Neural crest cell (in vitro differentiated cells): ENCODE results near the gene IRAK1. TPM values are rescaled to one million over a fixed set of nuclear protein-coding genes. Genes with fewer than 3 reads are reported as not detected.

ENCODE experiments used
- DNase-seq: peaks from one replicate; pipeline ENCODE4 v3.0.0; 2021; ENCODE audit warnings: low read depth, mixed read lengths, low spot score
- H3K27ac Mint-ChIP-seq: one replicate; pipeline ENCODE4 v1.8.0; 2021; ENCODE audit warnings: mild to moderate bottlenecking, mixed read lengths; ENCODE audit not compliant: unreplicated experiment
- H3K27me3 Mint-ChIP-seq: 2 replicates; pipeline ENCODE4 v1.8.0; 2021; ENCODE audit warnings: low read depth, mild to moderate bottlenecking, mixed read lengths
- H3K36me3 Mint-ChIP-seq: 2 replicates; pipeline ENCODE4 v1.8.0; 2021; ENCODE audit warnings: low read depth, mild to moderate bottlenecking, mixed read lengths
- H3K4me1 Mint-ChIP-seq: 2 replicates; pipeline ENCODE4 v1.8.0; 2021; ENCODE audit warnings: mixed read lengths
- H3K4me3 Mint-ChIP-seq: one replicate; pipeline ENCODE4 v1.8.0; 2021; ENCODE audit warnings: mild to moderate bottlenecking, mixed read lengths
- H3K9me3 Mint-ChIP-seq: 2 replicates; pipeline ENCODE4 v1.8.0; 2021; ENCODE audit warnings: mixed read lengths
- CTCF ChIP-seq: fragments of 200-600 bp; sonication (generic); conservative IDR thresholded peaks from 2 replicates; pipeline ENCODE4 v1.5.0; 2021; ENCODE audit warnings: antibody characterized with exemption, mild to moderate bottlenecking
- total RNA-seq: library from RNA; stranded (reverse); gene quantifications from 2 replicates; pipeline ENCODE4 v1.2.1, GENCODE V29; 2021

The IRAK1 gene
- total RNA-seq, 1 donor from 2014 or later: 127 TPM

GRCh38 chrX:154051201-154051810 is 31.6 kb upstream of the IRAK1 start:
- H3K9me3 Mint-ChIP-seq: no peaks in the 10 kb centered on the region
- no peak overlapping the region for H3K4me3 Mint-ChIP-seq
- H3K36me3 Mint-ChIP-seq: peaks cover 26% of the 10 kb centered on the region
- no peaks in the 10 kb centered on the region for H3K27me3 Mint-ChIP-seq
- DNase-seq: peak; percentile 65
- H3K27ac Mint-ChIP-seq: no peak overlapping the region
- TF ChIP-seq CTCF: peak; percentile 74
- H3K4me1 Mint-ChIP-seq: peaks cover 28% of the 10 kb centered on the region

- no peak for DNase-seq
- Mint-ChIP-seq H3K27me3 (no peaks in the 10 kb centered on the region), H3K4me1 (peaks cover 34% of the 10 kb centered on the region), H3K4me3 (no peak overlapping the region), H3K9me3 (no peaks in the 10 kb centered on the region), H3K36me3 (peaks cover 26% of the 10 kb centered on the region), H3K27ac (no peak overlapping the region)
- TF ChIP-seq CTCF: no peak
Measured at GRCh38 chrX:154050113-154050495, 30.4 kb upstream of the IRAK1 start.

GRCh38 chrX:154049209-154050112 is 29.8 kb upstream of the IRAK1 start:
- Mint-ChIP-seq H3K27ac (no peak overlapping the region), H3K4me3 (no peak overlapping the region), H3K9me3 (no peaks in the 10 kb centered on the region), H3K4me1 (peaks cover 34% of the 10 kb centered on the region), H3K27me3 (no peaks in the 10 kb centered on the region), H3K36me3 (peaks cover 26% of the 10 kb centered on the region)
- DNase-seq: no peak
- TF ChIP-seq CTCF: no peak

GRCh38 chrX:154048398-154048797 is 28.7 kb upstream of the IRAK1 start:
- H3K27ac Mint-ChIP-seq: no peak overlapping the region
- no peak for DNase-seq
- no peaks in the 10 kb centered on the region for H3K27me3 Mint-ChIP-seq
- H3K4me3 Mint-ChIP-seq: no peak overlapping the region
- no peaks in the 10 kb centered on the region for H3K9me3 Mint-ChIP-seq
- H3K4me1 Mint-ChIP-seq: peaks cover 39% of the 10 kb centered on the region
- peaks cover 26% of the 10 kb centered on the region for H3K36me3 Mint-ChIP-seq
- TF ChIP-seq CTCF: no peak

- Mint-ChIP-seq H3K36me3 (peaks cover 25% of the 10 kb centered on the region), H3K4me3 (no peak overlapping the region), H3K9me3 (no peaks in the 10 kb centered on the region), H3K27me3 (no peaks in the 10 kb centered on the region), H3K4me1 (peaks cover 47% of the 10 kb centered on the region), H3K27ac (no peak overlapping the region)
- no peak for DNase-seq
- no peak for TF ChIP-seq CTCF
Measured at GRCh38 chrX:154046940-154047610, 27.4 kb upstream of the IRAK1 start.
